Right lobe of liver (tissue), 4 donors: ENCODE measurements around the gene EVA1A.

Experiments
- CTCF ChIP-seq, 4 donors: fragments of 200-600 bp in 3 of 4; fragments of 450-650 bp in 1 of 4; IDR thresholded peaks; one replicate each; pipeline versions ENCODE4 v1.5.1 to v1.8.0; 2016 to 2022; ENCODE audit warnings: antibody characterized with exemption in 4 of 4, mild to moderate bottlenecking in 2 of 4
- POLR2A ChIP-seq: fragments of 450-650 bp; IDR thresholded peaks from one replicate; pipeline ENCODE4 v1.6.1; 2017; ENCODE audit warnings: antibody characterized with exemption, mild to moderate bottlenecking
- donor health status: DM: no; HTN: no; CAD: no.
- donor health status: DM: no; HTN: no; CAD: no.
- donor health status: DM: no; HTN: yes; CAD: no.

GRCh38 chr2:75579186-75579585 is 18.4 kb upstream of the EVA1A start:
- TF ChIP-seq CTCF (IDR thresholded peaks at IDR 0.05) (no peak), POLR2A (no peak)
